ENCODE results near the gene SRC.

Gene SRC

GRCh38 chr20:37398750-37399621 lies 53.0 kb downstream of the SRC start:
- DNase-seq: no peak

DNA sequence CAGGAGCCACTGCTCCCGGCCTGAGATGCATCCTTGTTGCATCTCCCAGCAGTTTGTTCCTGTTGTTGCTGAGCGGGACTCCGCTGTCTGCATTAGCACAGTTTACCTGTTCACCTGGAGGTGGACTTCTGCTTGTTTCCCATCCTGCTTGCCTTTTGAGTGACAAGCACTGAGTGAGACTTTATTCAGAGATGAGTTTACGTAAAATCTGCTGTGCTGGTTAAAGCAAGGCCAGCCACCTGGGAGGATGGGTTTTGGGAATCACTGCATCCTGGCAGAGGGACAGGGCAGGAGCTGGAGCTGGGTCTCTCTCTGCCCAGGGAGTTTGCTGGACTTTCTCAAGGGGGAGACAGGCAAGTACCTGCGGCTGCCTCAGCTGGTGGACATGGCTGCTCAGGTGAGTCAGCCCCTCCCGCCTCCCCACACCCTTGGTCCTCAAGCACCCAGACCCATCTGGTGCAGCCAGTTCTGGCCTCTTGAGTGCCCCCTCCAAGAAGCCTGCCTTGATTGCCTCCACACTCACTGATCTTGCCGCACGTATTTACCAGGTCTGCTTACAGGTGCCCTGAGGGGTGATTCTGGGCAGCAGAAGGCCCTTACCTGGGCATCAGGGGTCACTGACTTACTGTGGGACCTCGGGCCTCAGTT lies 55.5 kb downstream of the SRC start:
- no peak for DNase-seq

GRCh38 chr20:37401930-37402675 lies 56.2 kb downstream of the SRC start:
- no peak for DNase-seq

DNA sequence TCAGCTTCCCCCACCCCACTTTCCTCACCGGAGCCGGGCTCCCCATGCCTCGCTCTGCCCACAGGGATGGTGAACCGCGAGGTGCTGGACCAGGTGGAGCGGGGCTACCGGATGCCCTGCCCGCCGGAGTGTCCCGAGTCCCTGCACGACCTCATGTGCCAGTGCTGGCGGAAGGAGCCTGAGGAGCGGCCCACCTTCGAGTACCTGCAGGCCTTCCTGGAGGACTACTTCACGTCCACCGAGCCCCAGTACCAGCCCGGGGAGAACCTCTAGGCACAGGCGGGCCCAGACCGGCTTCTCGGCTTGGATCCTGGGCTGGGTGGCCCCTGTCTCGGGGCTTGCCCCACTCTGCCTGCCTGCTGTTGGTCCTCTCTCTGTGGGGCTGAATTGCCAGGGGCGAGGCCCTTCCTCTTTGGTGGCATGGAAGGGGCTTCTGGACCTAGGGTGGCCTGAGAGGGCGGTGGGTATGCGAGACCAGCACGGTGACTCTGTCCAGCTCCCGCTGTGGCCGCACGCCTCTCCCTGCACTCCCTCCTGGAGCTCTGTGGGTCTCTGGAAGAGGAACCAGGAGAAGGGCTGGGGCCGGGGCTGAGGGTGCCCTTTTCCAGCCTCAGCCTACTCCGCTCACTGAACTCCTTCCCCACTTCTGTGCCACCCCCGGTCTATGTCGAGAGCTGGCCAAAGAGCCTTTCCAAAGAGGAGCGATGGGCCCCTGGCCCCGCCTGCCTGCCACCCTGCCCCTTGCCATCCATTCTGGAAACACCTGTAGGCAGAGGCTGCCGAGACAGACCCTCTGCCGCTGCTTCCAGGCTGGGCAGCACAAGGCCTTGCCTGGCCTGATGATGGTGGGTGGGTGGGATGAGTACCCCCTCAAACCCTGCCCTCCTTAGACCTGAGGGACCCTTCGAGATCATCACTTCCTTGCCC lies 57.4 kb downstream of the SRC start:
- no peak for DNase-seq

- DNase-seq: no peak
Observed at GRCh38 chr20:37404461-37404890, 58.5 kb downstream of the SRC start.

- DNase-seq: no peak
Observed at GRCh38 chr20:37405351-37405897, 59.5 kb downstream of the SRC start.

DNA sequence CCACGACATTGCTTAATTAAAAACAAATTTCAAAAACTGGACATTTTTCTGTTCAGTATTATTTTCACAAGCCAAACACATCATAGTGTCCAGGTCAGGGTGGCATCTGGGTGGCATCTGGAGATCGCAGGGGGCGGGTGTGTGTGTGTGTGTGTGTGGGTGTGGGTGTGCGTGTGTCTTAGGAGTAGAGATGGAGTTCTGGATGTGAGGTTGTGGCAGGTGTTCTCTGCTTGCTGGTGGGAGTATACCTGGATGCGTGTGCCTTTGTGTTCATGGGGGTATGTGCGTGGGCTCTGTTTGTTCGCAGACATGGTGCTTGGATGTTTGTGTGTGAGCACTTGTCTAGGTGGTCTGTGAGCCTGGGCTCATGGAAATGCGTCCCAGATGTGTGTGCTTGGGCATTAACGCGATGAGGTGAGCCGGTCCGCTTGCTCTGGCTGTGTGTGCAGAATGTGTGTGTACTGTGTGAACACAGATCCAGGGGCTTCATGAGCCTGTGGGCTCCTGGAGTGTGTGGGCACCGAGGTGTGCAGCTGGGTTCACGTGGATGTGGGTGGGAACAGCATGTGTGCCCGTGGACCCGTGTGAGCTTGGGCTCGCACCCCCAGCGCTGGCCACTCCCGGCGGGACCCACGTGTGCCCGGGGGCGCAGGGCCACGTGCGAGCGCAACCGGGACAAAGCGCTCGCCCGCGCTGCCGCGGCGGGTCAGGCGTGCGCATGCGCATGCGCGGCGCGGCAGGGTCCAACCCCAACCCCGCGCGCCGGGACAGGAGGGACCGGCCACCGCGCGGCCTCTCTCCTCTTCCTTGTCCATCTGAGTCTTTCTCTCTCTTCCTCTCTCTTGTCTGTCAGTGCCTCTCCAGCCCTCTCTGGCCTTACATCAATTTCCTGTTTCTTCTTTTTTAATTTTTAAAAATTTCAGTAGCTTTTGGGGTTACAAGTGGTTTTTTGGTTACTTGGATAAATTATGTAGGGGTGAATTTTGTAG lies 60.4 kb downstream of the SRC start:
- DNase-seq: no peak

DNA sequence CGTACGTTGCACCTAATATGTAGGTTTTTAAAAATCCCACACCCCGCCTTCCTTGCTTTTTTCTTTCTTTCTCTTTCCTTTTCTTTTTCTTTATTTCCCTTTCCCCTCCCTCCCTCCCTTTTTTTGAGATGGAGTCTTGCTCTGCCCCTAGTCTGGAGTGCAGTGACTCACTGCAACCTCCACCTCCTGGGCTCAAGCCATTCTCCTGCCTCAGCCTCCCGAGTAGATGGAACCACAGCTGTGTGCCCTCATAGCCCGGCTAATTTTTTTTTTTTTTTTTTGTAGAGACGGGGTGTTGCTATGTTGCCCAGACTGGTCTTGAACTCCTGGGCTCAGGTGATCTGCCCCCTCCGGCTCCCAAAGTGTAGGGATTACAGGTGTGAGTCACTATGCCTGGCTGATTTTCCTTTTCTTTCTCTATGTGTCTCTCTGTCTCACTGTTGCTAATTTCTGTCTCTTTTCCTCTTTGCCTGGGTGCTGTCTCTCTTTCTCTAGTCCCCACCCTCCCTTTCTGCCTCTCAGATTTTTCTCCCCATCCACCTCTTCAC lies 61.2 kb downstream of the SRC start:
- no peak for DNase-seq

- no peak for DNase-seq
Observed at GRCh38 chr20:37407573-37408002, 61.6 kb downstream of the SRC start.

GRCh38 chr20:37408302-37409193 lies 62.6 kb downstream of the SRC start:
- DNase-seq: no peak

- DNase-seq: no peak
Observed at GRCh38 chr20:37411408-37412219, 65.7 kb downstream of the SRC start.

DNA sequence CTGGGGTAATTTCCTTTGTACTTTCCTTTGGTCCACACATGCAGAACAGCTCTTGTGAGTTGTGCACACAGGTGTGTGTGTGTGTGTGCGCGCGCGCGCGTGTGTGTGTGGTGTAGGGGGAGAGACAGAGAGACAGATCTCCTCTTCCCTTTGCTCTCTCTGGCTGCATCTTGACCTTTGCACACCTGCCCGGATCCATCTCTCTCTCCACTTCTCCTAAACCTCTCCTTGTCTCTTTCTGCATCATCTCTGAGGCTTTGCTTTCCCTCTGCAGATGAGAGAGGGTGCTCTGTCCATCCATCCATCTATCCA lies 67.0 kb downstream of the SRC start:
- DNase-seq: no peak

DNA sequence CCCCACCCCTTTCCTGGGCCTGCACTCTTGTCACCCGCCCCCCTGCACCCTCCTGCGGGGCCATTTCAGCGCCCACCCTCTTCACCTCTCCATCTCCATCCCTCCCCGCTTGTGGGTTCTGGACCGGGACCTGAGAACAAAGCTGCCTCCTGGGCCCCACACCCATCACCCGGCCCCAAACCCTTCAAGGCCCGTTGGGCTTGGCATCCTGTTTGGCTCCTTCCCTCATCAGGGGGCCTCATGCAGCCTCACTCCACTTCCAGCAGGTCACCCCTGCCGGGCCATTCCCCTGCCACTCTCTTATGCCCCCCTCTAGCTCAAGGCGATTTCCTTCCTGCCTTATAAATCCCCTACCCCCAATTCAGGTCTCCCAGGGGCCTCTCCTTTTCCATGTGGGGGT lies 67.4 kb downstream of the SRC start:
- DNase-seq: no peak

GRCh38 chr20:37414224-37415035 lies 68.5 kb downstream of the SRC start:
- no peak for DNase-seq

DNA sequence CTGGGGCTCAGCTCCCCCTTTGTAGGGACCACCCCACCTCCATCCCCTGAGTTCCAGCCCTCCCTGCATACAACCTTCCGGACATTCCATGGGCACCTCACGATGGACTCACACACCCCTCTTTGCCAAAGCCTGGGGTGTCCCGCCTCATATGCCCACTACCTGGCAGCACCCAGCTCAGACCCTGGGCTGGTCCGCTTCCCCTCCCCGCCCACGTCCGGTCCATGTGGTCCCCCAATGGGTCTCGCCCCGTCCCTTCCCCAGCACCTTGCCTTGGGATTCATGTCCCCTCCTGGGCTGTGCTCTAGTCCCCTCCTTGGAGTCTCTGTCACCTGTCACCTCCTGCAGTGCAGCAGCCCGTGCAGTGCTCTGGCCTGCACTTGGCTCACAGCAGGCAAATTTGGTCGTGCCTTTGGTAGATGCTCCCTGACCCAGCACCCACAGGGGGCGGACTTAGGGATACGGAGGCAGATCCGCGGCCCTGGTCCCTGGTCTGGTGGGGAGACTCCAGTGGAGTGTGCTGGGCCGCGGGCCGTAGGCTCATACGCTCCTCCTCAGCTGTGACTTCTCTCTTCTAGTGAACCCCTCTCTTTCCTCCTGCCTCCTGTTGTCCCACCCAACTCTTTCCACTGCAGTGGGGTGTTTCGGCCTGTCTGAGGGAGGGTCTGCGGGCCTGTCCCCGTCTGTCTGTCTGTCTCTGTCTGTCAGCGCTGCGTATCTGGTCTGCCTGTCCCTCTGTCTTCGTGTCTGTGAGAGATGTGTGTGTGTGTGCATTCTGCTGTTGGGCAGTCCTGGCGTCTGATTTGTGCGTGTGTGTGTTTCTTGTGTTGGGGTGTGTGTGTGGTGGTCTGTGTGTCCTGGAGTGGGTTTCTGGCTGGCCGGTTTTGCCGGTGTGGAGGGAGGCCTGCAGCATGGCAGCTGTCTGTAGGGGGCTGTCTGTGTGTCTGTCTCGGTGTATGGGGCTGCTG lies 69.5 kb downstream of the SRC start:
- no peak for DNase-seq

DNA sequence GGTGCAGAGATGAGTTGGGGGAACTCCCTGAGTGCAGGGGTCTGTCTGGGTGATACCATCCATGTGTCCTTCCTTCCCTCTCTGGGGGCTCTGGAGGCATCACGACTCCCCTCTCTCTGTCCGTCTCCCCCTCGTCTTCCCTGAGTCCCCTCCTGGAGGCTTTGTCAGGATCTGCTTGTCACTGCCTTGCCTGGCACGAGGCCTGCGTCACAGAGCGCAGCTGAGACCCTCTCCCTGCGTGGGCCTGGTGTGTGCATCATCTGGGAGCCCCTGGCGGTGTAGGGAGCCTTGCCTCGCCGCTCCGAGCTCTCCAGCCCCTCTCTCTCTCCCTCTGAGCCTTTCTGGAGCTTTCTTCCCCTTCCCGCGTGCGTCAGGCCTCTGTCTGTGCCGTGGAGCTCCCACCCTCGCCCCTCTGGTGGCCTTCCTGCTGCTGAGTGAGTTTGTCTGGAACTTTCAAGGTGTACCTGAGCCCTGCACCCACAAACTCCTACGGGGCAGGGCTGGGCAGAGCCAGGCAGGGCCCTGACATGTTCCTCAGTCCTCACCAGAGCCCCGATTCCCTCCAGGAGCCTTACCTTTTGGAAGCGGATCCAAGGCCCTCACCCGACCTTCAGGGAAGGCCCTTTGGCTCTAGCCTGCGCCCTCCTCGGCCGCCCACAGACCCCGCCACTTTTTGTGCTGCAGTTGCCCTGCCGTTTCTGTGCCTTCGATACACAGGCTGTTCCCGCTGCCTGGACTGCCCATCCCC lies 70.3 kb downstream of the SRC start:
- DNase-seq: no peak
